B cell (primary cell): ENCODE results near the gene LCN2.

ENCODE experiments used
- CTCF ChIP-seq: fragments of 200-600 bp; IDR thresholded peaks from one replicate; pipeline ENCODE4 v1.8.0; 2022; ENCODE audit warnings: antibody characterized with exemption, mild to moderate bottlenecking
- EZH2 ChIP-seq: IDR thresholded peaks from 2 replicates; pipeline ENCODE4 v1.6.1; 2012; ENCODE audit warnings: borderline replicate concordance, low read depth, mild to moderate bottlenecking, moderate library complexity, low read length; ENCODE audit not compliant: insufficient read depth, poor library complexity, severe bottlenecking

- no peak for TF ChIP-seq CTCF
- no peak for TF ChIP-seq EZH2
These were observed 10.2 kb downstream of the LCN2 start for GRCh38 chr9:128159522-128159783.
